VCaP (cell line): Measurements from ENCODE around the gene SH3BP2.
A peak's percentile ranks its signal among the peaks of the same experiment; 100 is the strongest.

Experiments
- H3K27ac ChIP-seq: fragments of 450-650 bp; 2 replicates; pipeline ENCODE4 v1.5.1; 2017
- TF ChIP-seq, protein P1 (sequence below): fragments of 450-650 bp; conservative IDR thresholded peaks from 2 replicates; pipeline ENCODE4 v1.5.1; 2017; ENCODE audit warnings: mild to moderate bottlenecking, moderate library complexity

SH3BP2 gene

DNA sequence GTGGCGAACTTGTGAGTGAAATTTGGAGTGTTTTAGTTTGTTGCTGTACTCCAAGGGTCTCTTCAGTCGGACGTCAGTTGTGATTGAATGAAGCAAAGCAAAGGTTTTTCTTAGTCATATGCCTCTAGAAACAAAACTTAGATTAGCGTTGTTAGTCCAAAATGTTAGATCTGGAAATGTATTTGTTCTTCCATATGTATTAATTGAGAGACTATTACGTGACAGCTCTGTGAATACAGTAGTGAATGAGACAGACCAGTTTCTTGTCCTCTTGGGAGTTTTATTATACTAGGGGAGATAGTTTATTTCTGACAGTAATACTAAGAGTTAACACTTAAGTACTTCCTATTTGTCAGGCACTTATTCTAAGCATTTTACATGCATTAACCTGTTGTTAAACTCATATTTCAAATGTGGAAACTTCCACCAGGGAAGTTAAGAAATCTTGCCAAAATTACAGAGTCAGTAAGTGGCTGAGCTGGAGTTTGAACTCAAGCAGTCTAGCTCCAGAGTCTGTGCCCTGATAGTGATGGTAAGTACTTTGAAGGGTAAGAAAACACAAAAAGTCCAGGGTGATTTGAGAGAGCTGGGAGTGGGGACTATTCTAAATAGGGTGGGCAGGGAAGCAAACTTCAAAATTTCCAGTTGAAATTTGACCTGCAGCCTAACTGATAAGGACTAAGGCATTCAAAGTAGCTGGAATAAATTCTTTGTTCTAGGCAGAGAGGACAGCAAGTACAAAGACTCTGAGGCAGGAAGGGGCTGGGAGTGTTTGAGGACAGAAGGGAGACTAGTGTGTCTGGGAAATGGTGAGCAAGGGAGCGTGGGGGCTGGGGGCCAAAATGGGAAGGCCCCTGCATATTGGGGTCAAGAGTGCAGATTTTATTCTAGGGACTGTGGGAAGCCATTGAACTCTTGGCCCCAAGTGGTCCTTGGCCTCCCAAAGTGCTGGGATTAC, 67.8 kb downstream of the SH3BP2 start:
- peak overlapping the region; percentile 35; the same call in 1 of the 2 replicates for H3K27ac ChIP-seq
- TF ChIP-seq, protein P1, sequence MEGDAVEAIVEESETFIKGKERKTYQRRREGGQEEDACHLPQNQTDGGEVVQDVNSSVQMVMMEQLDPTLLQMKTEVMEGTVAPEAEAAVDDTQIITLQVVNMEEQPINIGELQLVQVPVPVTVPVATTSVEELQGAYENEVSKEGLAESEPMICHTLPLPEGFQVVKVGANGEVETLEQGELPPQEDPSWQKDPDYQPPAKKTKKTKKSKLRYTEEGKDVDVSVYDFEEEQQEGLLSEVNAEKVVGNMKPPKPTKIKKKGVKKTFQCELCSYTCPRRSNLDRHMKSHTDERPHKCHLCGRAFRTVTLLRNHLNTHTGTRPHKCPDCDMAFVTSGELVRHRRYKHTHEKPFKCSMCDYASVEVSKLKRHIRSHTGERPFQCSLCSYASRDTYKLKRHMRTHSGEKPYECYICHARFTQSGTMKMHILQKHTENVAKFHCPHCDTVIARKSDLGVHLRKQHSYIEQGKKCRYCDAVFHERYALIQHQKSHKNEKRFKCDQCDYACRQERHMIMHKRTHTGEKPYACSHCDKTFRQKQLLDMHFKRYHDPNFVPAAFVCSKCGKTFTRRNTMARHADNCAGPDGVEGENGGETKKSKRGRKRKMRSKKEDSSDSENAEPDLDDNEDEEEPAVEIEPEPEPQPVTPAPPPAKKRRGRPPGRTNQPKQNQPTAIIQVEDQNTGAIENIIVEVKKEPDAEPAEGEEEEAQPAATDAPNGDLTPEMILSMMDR: no peak

GRCh38 chr4:2861631-2862436, 68.9 kb downstream of the SH3BP2 start:
- TF ChIP-seq, protein P1: no peak
- peak overlapping the region; percentile 35 for H3K27ac ChIP-seq

GRCh38 chr4:2862528-2862927, 69.6 kb downstream of the SH3BP2 start:
- TF ChIP-seq, protein P1: no peak
- peak overlapping the region; percentile 35; the same call in 1 of the 2 replicates for H3K27ac ChIP-seq

DNA sequence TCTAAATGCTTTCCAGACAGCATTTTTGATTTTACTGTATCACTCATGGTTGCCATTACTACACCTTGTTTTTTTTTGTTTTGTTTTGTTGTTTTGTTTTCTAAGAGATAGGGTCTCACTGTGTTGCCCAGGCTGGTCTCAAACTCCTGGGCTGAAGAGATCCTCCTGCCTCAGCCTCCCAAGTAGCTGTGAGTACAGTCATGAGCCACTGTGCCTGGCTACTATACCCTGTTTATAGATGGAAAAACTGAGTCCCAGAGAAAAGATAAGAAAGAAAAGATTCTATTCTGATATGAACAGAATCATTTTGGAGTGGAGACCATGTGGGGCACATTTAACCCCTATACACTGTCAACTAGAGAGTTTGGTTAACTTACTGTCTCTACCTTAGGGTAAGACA, 70.8 kb downstream of the SH3BP2 start:
- TF ChIP-seq, protein P1: no peak

GRCh38 chr4:2865196-2865780, 72.4 kb downstream of the SH3BP2 start:
- peak overlapping the region; percentile 67 for H3K27ac ChIP-seq
- TF ChIP-seq, protein P1: no peak

More for the DNA sequence above, 70.8 kb downstream of the SH3BP2 start:
- peak overlapping the region; percentile 67 for H3K27ac ChIP-seq

DNA sequence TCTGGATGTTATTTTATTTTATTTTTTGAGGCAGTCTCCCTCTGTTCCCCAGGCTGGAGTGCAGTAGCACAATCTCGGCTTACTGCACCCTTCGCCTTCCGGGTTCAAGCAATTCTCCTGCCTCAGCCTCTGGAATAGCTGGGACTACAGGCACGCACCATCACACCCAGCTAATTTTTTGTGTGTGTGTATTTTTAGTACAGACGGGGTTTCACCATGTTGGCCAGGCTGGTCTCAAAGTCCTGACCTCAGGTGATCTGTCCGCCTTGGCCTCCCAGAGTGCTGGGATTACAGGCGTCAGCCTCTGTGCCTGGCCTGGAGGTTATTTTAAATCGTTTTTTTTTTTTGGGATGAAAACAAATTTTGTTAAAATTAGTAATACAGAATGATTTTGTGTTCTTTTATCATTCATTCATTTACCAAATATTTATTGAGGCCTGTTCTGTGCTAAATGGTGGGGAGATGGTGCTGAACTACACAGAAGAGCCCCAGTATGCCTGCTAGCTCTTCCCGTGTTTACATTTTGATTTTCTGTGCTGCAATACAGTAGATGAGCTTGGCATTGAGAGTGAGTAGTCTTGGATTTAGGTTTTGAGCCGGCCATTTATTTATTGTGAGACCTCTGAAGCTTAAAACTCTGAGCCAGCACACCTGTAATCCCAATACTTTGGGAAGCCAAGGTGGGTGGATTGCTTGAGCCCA, 73.4 kb downstream of the SH3BP2 start:
- peak overlapping the region; percentile 67 for H3K27ac ChIP-seq
- TF ChIP-seq, protein P1: no peak
